CD14-positive monocyte (primary cell): ENCODE data around the gene PPP1R12B. TPM values are rescaled to one million over a fixed set of nuclear protein-coding genes. Genes with fewer than 3 reads are reported as not detected.
A peak's percentile ranks its signal among the peaks of the same experiment; 100 is the strongest.
"Not testable (repeated sequence)": the region's sequence is repeated elsewhere in the genome, so short reads cannot be mapped to it uniquely, and the experiment has no call there.

Experiments
- DNase-seq, 3 donors: peaks; one replicate each; pipeline ENCODE4 v3.0.0-alpha.2; 2011 to 2022
- H2AFZ ChIP-seq: 2 replicates; pipeline ENCODE4 v1.6.0; 2012; ENCODE audit warnings: mild to moderate bottlenecking, low read depth, low read length, inconsistent platforms; ENCODE audit not compliant: insufficient read depth, poor library complexity, severe bottlenecking
- H3K27ac ChIP-seq, 2 donors: 1 replicate in 1 of 2; 2 replicates in 1 of 2; pipeline ENCODE4 v1.5.1; 2012 to 2013; ENCODE audit warnings: low read length in 2 of 2, control low read depth in 1 of 2, inconsistent platforms in 1 of 2, low read depth in 1 of 2, mild to moderate bottlenecking in 1 of 2
- H3K27me3 ChIP-seq, 2 donors: one replicate each; pipeline versions ENCODE4 v1.6.0 to v1.6.1; 2011 to 2013; ENCODE audit warnings: low read length in 2 of 2; ENCODE audit not compliant: control insufficient read depth in 2 of 2, insufficient read depth in 2 of 2
- H3K36me3 ChIP-seq, 2 donors: replicated peaks in 1 of 2; 1 replicate in 1 of 2; 2 replicates in 1 of 2; pipeline versions ENCODE4 v1.5.1 to v1.6.1; 2012 to 2013; ENCODE audit warnings: low read length in 2 of 2, control low read depth in 1 of 2, inconsistent platforms in 1 of 2, mild to moderate bottlenecking in 1 of 2; ENCODE audit not compliant: insufficient read depth in 2 of 2, control insufficient read depth in 1 of 2
- H3K4me1 ChIP-seq, 2 donors: 1 replicate in 1 of 2; 2 replicates in 1 of 2; pipeline versions ENCODE4 v1.5.1 to v1.6.1; 2012 to 2013; ENCODE audit warnings: low read length in 2 of 2, control low read depth in 1 of 2, inconsistent platforms in 1 of 2, mild to moderate bottlenecking in 1 of 2, moderate library complexity in 1 of 2; ENCODE audit not compliant: insufficient read depth in 2 of 2, control insufficient read depth in 1 of 2
- H3K4me2 ChIP-seq: replicated peaks from 2 replicates; pipeline ENCODE3; 2012; ENCODE audit warnings: low read length, moderate library complexity, mild to moderate bottlenecking; ENCODE audit not compliant: poor library complexity, severe bottlenecking; ENCODE audit errors: extremely low read depth
- H3K4me3 ChIP-seq, 3 experiments: fragments of 200-600 bp in 1 of 3; sonication (generic) in 1 of 3; replicated peaks in 1 of 3; 1 replicate in 2 of 3; 2 replicates in 1 of 3; pipeline ENCODE4 v1.5.1; 2011 to 2013; ENCODE audit warnings: low read length in 3 of 3, mild to moderate bottlenecking in 3 of 3, control low read depth in 2 of 3, low read depth in 2 of 3, inconsistent platforms in 1 of 3, moderate library complexity in 1 of 3
- H3K79me2 ChIP-seq: 2 replicates; pipeline ENCODE4 v1.6.0; 2012; ENCODE audit warnings: mild to moderate bottlenecking, control low read depth, inconsistent platforms, low read length, moderate library complexity; ENCODE audit not compliant: insufficient read depth
- H3K9ac ChIP-seq: 2 replicates; pipeline ENCODE4 v1.6.0; 2017; ENCODE audit warnings: low read length, mild to moderate bottlenecking; ENCODE audit not compliant: insufficient read depth, poor library complexity, severe bottlenecking
- H3K9me3 ChIP-seq, 2 donors: replicated peaks in 1 of 2; 1 replicate in 1 of 2; 2 replicates in 1 of 2; pipeline versions ENCODE4 v1.5.1 to v1.6.1; 2012 to 2013; ENCODE audit warnings: low read length in 2 of 2, control low read depth in 1 of 2; ENCODE audit not compliant: control insufficient read depth in 1 of 2, insufficient read depth in 1 of 2
- H4K20me1 ChIP-seq: 2 replicates; pipeline ENCODE4 v1.6.0; 2012; ENCODE audit warnings: mild to moderate bottlenecking, low read length, control low read depth, moderate library complexity; ENCODE audit not compliant: insufficient read depth
- H3K27ac Mint-ChIP-seq, 7 donors: one replicate each; pipeline ENCODE4 v1.8.0; 2020; ENCODE audit warnings: mild to moderate bottlenecking in 7 of 7, mixed read lengths in 7 of 7, moderate library complexity in 6 of 7, inconsistent platforms in 2 of 7
- H3K27me3 Mint-ChIP-seq, 3 donors: one replicate each; pipeline ENCODE4 v1.8.0; 2021 to 2022; ENCODE audit warnings: low read depth in 3 of 3, mild to moderate bottlenecking in 3 of 3, mixed read lengths in 3 of 3, moderate library complexity in 3 of 3, inconsistent platforms in 1 of 3
- H3K36me3 Mint-ChIP-seq, 2 donors: one replicate each; pipeline ENCODE4 v1.8.0; 2020; ENCODE audit warnings: mixed read lengths in 2 of 2, inconsistent platforms in 1 of 2, mild to moderate bottlenecking in 1 of 2
- H3K4me1 Mint-ChIP-seq: one replicate; pipeline ENCODE4 v1.8.0; 2020; ENCODE audit warnings: mild to moderate bottlenecking, mixed read lengths
- H3K4me3 Mint-ChIP-seq, 2 donors: one replicate each; pipeline ENCODE4 v1.8.0; 2020; ENCODE audit warnings: mild to moderate bottlenecking in 2 of 2, mixed read lengths in 2 of 2, moderate library complexity in 1 of 2
- H3K9me3 Mint-ChIP-seq, 7 donors: one replicate each; pipeline ENCODE4 v1.8.0; 2020 to 2022; ENCODE audit warnings: mixed read lengths in 7 of 7, mild to moderate bottlenecking in 6 of 7, moderate library complexity in 6 of 7, inconsistent platforms in 2 of 7
- WGBS: methylation state at CpG from one replicate; pipeline ENCODE4 v1.1.5; 2013; ENCODE audit warnings: missing lambda C conversion rate; ENCODE audit not compliant: insufficient coverage; 5-methylcytosine and 5-hydroxymethylcytosine counted together
- intact Hi-C, 2 donors: fragments of 100-400 bp; cut with micrococcal nuclease; formaldehyde crosslinking; loops; one replicate each; pipeline versions ENCODE4 v1.15.0 to v1.15.1; 2023
- polyA plus RNA-seq, 3 donors: library from polyadenylated mRNA; depleted of rRNA in 1 of 3; unstranded in 2 of 3; stranded (reverse) in 1 of 3; fragments of 300-500 nt in 2 of 3; fragments of >200 nt in 1 of 3; fragmentation: Illumina TruSeq in 2 of 3; gene quantifications; 1 replicate in 2 of 3; 2 replicates in 1 of 3; pipeline ENCODE4 v1.2.3, GENCODE V29; 2012 to 2021
- TF ChIP-seq, protein P1 (sequence below): fragments of 200-600 bp; IDR thresholded peaks from one replicate; pipeline ENCODE4 v1.8.0; 2022; ENCODE audit warnings: antibody characterized with exemption, mild to moderate bottlenecking

Gene PPP1R12B
- polyA plus RNA-seq, 3 donors = 1.3 to 12.2 (median 1.7) TPM

- H3K36me3 Mint-ChIP-seq = peaks cover 0 to 9% of the 10 kb centered on the region in 2 donors
- 0% methylated on average over 1 of the region's 7 CpGs for WGBS
- TF ChIP-seq, protein P1, sequence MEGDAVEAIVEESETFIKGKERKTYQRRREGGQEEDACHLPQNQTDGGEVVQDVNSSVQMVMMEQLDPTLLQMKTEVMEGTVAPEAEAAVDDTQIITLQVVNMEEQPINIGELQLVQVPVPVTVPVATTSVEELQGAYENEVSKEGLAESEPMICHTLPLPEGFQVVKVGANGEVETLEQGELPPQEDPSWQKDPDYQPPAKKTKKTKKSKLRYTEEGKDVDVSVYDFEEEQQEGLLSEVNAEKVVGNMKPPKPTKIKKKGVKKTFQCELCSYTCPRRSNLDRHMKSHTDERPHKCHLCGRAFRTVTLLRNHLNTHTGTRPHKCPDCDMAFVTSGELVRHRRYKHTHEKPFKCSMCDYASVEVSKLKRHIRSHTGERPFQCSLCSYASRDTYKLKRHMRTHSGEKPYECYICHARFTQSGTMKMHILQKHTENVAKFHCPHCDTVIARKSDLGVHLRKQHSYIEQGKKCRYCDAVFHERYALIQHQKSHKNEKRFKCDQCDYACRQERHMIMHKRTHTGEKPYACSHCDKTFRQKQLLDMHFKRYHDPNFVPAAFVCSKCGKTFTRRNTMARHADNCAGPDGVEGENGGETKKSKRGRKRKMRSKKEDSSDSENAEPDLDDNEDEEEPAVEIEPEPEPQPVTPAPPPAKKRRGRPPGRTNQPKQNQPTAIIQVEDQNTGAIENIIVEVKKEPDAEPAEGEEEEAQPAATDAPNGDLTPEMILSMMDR = no peak
- no peak overlapping the region for H2AFZ ChIP-seq
- peaks cover 3 to 9% of the 10 kb centered on the region in 2 donors for H3K4me1 ChIP-seq
- no peak overlapping the region for H3K9ac ChIP-seq
- H3K4me3 ChIP-seq = no peak overlapping the region
- H3K36me3 ChIP-seq = no peaks in the 10 kb centered on the region
- H3K4me3 Mint-ChIP-seq = no peak overlapping the region
- peak in 1 of 3 donors; percentile 10 for DNase-seq
- peaks cover 81 to 99% of the 10 kb centered on the region in 2 donors for H3K27me3 ChIP-seq
- peaks cover 16% of the 10 kb centered on the region for H3K4me1 Mint-ChIP-seq
- H3K79me2 ChIP-seq = no peaks in the 10 kb centered on the region
- H3K9me3 Mint-ChIP-seq = peaks cover 0 to 24% (median 6%) of the 10 kb centered on the region in 7 donors
- H3K4me2 ChIP-seq = no peak overlapping the region
- H4K20me1 ChIP-seq = peaks cover 95% of the 10 kb centered on the region
- H3K9me3 ChIP-seq = peaks cover 2 to 29% of the 10 kb centered on the region in 2 donors
- H3K27ac Mint-ChIP-seq = no peak overlapping the region
- H3K27me3 Mint-ChIP-seq = peaks cover 0 to 76% (median 29%) of the 10 kb centered on the region in 3 donors
- H3K27ac ChIP-seq = no peak overlapping the region
- intact Hi-C loops = no loop called here
Observed at GRCh38 chr1:202623075-202623474, 274.6 kb downstream of the PPP1R12B start.

DNA sequence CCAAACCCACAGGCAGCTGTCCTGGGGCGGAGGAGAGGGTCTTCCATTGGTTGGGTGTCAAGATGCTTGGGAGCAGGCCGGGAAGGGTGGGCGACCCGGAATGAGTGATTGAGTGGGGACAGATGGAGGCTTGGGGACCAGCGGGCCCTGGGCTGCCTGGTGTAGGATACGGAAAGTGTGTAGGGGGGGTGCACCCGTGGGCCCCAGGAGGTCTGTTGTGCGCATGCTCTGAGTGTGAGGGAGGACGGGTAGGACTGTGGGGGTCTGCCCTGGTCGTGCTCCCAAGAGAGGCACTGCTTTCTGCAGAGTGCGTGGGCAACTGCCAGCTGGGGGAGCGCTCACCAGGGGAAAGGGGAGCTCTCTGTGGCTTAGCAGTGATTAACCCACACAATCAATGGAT is 275.0 kb downstream of the PPP1R12B start:
- Histone ChIP-seq H3K9me3 (peaks cover 2 to 29% of the 10 kb centered on the region in 2 donors), H3K4me1 (peaks cover 7 to 10% of the 10 kb centered on the region in 2 donors), H4K20me1 (peaks cover 95% of the 10 kb centered on the region), H3K27me3 (peaks cover 79 to 99% of the 10 kb centered on the region in 2 donors)
- intact Hi-C loops, DNase-seq, H3K4me2 ChIP-seq, H3K27ac ChIP-seq, H3K36me3 Mint-ChIP-seq, H3K9ac ChIP-seq, H3K27ac Mint-ChIP-seq, H3K79me2 ChIP-seq, H3K36me3 ChIP-seq, H3K4me3 Mint-ChIP-seq, H2AFZ ChIP-seq, H3K4me3 ChIP-seq: not testable (repeated sequence)
- peaks cover 16% of the 10 kb centered on the region for H3K4me1 Mint-ChIP-seq
- peaks cover 0 to 22% (median 2%) of the 10 kb centered on the region in 7 donors for H3K9me3 Mint-ChIP-seq
- 95% methylated on average over 5 of the region's 12 CpGs for WGBS
- H3K27me3 Mint-ChIP-seq = peaks cover 0 to 76% (median 33%) of the 10 kb centered on the region in 3 donors
